Endodermal cell (in vitro differentiated cells): ENCODE measurements around the gene SIRPD. TPM values are rescaled to one million over a fixed set of nuclear protein-coding genes. Genes with fewer than 3 reads are reported as not detected.
"Not testable (repeated sequence)": the region's sequence is repeated elsewhere in the genome, so short reads cannot be mapped to it uniquely, and the experiment has no call there.

Experiments
- DNase-seq: peaks from one replicate; pipeline ENCODE4 v3.0.0-alpha.2; 2017
- H3K27ac ChIP-seq: 2 replicates; pipeline ENCODE4 v1.5.1; 2013; ENCODE audit warnings: mild to moderate bottlenecking, low read depth, low read length, moderate library complexity
- H3K27me3 ChIP-seq: 2 replicates; pipeline ENCODE4 v1.6.1; 2013; ENCODE audit warnings: mild to moderate bottlenecking, low read length, moderate library complexity; ENCODE audit not compliant: insufficient read depth, control insufficient read depth, poor library complexity, severe bottlenecking
- H3K36me3 ChIP-seq: 2 replicates; pipeline ENCODE4 v1.7.0; 2013; ENCODE audit warnings: mild to moderate bottlenecking, low read length, moderate library complexity; ENCODE audit not compliant: control insufficient read depth, insufficient read depth
- H3K4me1 ChIP-seq: one replicate; pipeline ENCODE4 v1.7.0; 2013; ENCODE audit warnings: low read length; ENCODE audit not compliant: control insufficient read depth, insufficient read depth
- H3K4me3 ChIP-seq: 2 replicates; pipeline ENCODE4 v1.5.1; 2013; ENCODE audit warnings: mild to moderate bottlenecking, low read length, moderate library complexity
- H3K9ac ChIP-seq: 2 replicates; pipeline ENCODE4 v1.6.1; 2013; ENCODE audit warnings: mild to moderate bottlenecking, low read length, moderate library complexity; ENCODE audit not compliant: poor library complexity, severe bottlenecking; ENCODE audit errors: extremely low read depth
- H3K9me3 ChIP-seq: 2 replicates; pipeline ENCODE4 v1.6.1; 2013; ENCODE audit warnings: mild to moderate bottlenecking, low read length, moderate library complexity; ENCODE audit not compliant: control insufficient read depth
- H3K27ac Mint-ChIP-seq: 2 replicates; pipeline ENCODE4 v1.8.0; 2020; ENCODE audit warnings: mixed read lengths
- H3K27me3 Mint-ChIP-seq: 2 replicates; pipeline ENCODE4 v1.8.0; 2021; ENCODE audit warnings: mild to moderate bottlenecking, mixed read lengths; ENCODE audit not compliant: insufficient read depth
- H3K36me3 Mint-ChIP-seq: 2 replicates; pipeline ENCODE4 v1.8.0; 2020; ENCODE audit warnings: low read depth, mixed read lengths
- H3K4me1 Mint-ChIP-seq: 2 replicates; pipeline ENCODE4 v1.8.0; 2020; ENCODE audit warnings: mixed read lengths
- H3K4me3 Mint-ChIP-seq: 2 replicates; pipeline ENCODE4 v1.8.0; 2020; ENCODE audit warnings: mild to moderate bottlenecking, moderate library complexity, mixed read lengths
- H3K9me3 Mint-ChIP-seq: 2 replicates; pipeline ENCODE4 v1.8.0; 2020; ENCODE audit warnings: mild to moderate bottlenecking, mixed read lengths
- CTCF ChIP-seq: fragments of 200-600 bp; sonication (generic); conservative IDR thresholded peaks from 2 replicates; pipeline ENCODE4 v1.5.0; 2021; ENCODE audit warnings: antibody characterized with exemption, mild to moderate bottlenecking
- WGBS, 2 experiments: methylation state at CpG; one replicate each; pipeline versions ENCODE4 v1.1.5 to v1.1.7; 2013; ENCODE audit warnings: missing lambda C conversion rate in 2 of 2, mixed read lengths in 1 of 2; ENCODE audit not compliant: insufficient coverage in 1 of 2, insufficient read length in 1 of 2; 5-methylcytosine and 5-hydroxymethylcytosine counted together
- total RNA-seq, 2 donors: library from RNA; stranded (reverse); fragmentation: NEBNext Ultra II Directional in 1 of 2; extraction: Animal tissue kit (Norgen Biotek cat#: 25700) in 1 of 2; gene quantifications; 2 replicates in 1 of 2; 3 replicates in 1 of 2; pipeline ENCODE4 v1.2.1, GENCODE V29; 2021

Gene SIRPD
- total RNA-seq, 2 donors from 2014 or later, result not detected

- no peak overlapping the region for H3K9ac ChIP-seq
- H3K27me3 ChIP-seq, result no peaks in the 10 kb centered on the region
- H3K4me1 ChIP-seq, result no peaks in the 10 kb centered on the region
- TF ChIP-seq CTCF, result no peak
- H3K4me3 Mint-ChIP-seq, result no peak overlapping the region
- H3K9me3 ChIP-seq, result peaks cover 26% of the 10 kb centered on the region
- no peak for DNase-seq
- WGBS, 2 experiments, result 94 to 96% methylated on average over 7 to 8 of the region's 8 CpGs
- H3K4me1 Mint-ChIP-seq, result peaks cover 9% of the 10 kb centered on the region
- H3K27me3 Mint-ChIP-seq, result peaks cover 14% of the 10 kb centered on the region
- no peak overlapping the region for H3K27ac ChIP-seq
- H3K9me3 Mint-ChIP-seq, result peaks cover 12% of the 10 kb centered on the region
- peak overlapping the region; percentile 56 for H3K27ac Mint-ChIP-seq
- H3K36me3 ChIP-seq, result no peaks in the 10 kb centered on the region
- no peak overlapping the region for H3K4me3 ChIP-seq
- H3K36me3 Mint-ChIP-seq, result no peaks in the 10 kb centered on the region
These were observed 57.7 kb downstream of the SIRPD start for GRCh38 chr20:1499528-1500420.

- not testable (repeated sequence) for H3K4me1 Mint-ChIP-seq, H3K36me3 Mint-ChIP-seq, H3K4me1 ChIP-seq, H3K9me3 Mint-ChIP-seq, H3K4me3 Mint-ChIP-seq, DNase-seq, H3K27me3 ChIP-seq, H3K27ac Mint-ChIP-seq, H3K36me3 ChIP-seq, H3K27ac ChIP-seq, H3K9ac ChIP-seq, H3K4me3 ChIP-seq
- WGBS, 2 experiments, result 95 to 100% methylated on average over 3 to 5 of the region's 5 CpGs
- peaks cover 23% of the 10 kb centered on the region for H3K9me3 ChIP-seq
- H3K27me3 Mint-ChIP-seq, result peaks cover 17% of the 10 kb centered on the region
These were observed 60.1 kb downstream of the SIRPD start for GRCh38 chr20:1497371-1497770.

- peaks cover 21% of the 10 kb centered on the region for H3K9me3 ChIP-seq
- H3K4me1 ChIP-seq, result no peaks in the 10 kb centered on the region
- DNase-seq, result no peak
- H3K9ac ChIP-seq, result no peak overlapping the region
- no peaks in the 10 kb centered on the region for H3K36me3 ChIP-seq
- no peak for TF ChIP-seq CTCF
- WGBS, 2 experiments, result 100% methylated on average over 2 of the region's 3 CpGs; no CpG with 5 or more reads in 1 of the 2 experiments
- Mint-ChIP-seq H3K4me1 (peaks cover 9% of the 10 kb centered on the region), H3K9me3 (no peaks in the 10 kb centered on the region), H3K36me3 (no peaks in the 10 kb centered on the region), H3K4me3 (no peak overlapping the region), H3K27ac (no peak overlapping the region), H3K27me3 (peaks cover 17% of the 10 kb centered on the region)
- no peak overlapping the region for H3K4me3 ChIP-seq
- no peaks in the 10 kb centered on the region for H3K27me3 ChIP-seq
- H3K27ac ChIP-seq, result no peak overlapping the region
These were observed 60.6 kb downstream of the SIRPD start for GRCh38 chr20:1496930-1497329.
